SK-N-DZ (cell line): ENCODE results near the gene MAP2K7.
"Not testable (repeated sequence)": the region's sequence is repeated elsewhere in the genome, so short reads cannot be mapped to it uniquely, and the experiment has no call there.

Experiments
- DNase-seq: peaks from one replicate; pipeline ENCODE4 v3.0.0-alpha.2; 2015; ENCODE audit warnings: low spot score

Gene MAP2K7

DNA sequence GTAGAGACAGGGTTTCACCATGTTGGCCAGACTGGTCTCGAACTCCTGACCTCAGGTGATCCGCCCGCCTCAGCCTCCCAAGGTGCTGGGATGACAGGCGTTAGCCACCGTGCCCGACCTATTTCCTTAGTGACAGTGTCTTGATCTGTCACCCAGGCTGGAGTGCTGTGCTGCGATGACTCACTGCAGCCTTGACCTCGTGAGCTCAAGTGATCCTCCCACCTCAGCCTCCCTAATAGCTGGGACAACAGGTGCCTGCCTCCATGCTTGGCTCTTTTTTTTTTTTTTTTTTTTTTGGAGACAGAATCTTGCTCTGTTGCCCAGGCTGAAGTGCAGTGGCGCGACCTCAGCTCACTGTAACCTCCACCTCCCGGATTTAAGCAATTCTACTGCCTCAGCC is 26.4 kb downstream of the MAP2K7 start:
- not testable (repeated sequence) for DNase-seq

DNA sequence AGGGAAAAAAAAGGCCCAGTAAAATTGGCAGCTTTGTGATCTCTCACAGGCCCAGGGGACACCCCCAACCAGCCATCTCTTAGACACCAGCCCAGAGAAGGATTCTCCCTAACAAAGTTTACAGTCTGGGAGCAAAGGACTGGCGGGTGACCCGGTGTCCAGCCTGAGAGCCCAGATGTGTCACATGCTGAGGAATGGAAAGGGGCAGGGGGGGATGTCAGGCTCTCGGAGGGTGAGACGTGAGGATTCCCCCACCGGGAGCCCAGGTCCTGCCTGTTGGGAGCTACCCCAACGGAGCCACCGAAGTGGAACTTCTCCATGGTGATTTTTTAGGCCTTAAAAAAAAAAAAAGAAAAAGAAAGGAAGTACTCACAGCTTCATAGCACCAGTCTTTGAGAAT is 27.1 kb downstream of the MAP2K7 start:
- DNase-seq: no peak

DNA sequence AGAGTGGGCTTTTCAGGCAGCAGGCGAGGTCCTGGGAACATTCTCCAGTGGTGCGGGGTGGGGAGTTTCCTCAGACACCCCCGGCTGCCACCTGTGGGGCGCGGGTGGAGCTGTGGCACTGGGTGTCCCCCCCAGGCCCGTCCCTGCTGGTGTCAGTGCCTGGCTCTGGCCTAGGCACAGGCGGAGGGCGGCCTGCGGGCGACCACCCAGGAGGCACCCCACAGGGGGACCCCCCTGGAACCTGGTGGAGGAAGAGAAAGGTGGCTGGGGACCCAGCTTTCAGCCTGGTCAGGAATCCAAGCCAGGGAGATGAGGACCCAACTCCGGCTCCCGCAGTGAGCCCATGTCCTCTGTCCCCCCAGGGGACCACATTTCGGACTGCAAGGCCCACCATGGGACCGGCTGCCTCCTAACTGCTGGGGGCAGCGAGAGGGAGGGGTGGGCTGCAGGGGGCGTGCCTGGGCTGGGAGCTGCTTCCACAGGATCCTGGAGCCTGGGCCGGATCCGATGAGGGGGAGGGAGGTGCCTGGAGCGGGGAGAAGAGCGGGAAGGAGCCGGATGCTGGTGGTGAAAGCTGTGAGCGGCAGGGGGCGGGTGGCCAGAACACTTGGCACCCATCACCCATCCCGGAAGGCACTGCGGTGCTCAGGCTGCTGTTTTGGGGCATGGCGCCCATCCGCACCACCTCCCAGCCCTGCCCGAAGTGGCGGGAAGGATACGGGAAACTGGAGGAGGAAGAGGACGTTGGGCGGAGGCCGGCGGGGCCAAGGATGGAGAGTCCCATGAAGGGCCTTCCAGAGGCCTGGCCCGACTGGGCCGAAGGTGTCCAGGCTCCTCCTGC is 27.8 kb downstream of the MAP2K7 start:
- no peak for DNase-seq

DNA sequence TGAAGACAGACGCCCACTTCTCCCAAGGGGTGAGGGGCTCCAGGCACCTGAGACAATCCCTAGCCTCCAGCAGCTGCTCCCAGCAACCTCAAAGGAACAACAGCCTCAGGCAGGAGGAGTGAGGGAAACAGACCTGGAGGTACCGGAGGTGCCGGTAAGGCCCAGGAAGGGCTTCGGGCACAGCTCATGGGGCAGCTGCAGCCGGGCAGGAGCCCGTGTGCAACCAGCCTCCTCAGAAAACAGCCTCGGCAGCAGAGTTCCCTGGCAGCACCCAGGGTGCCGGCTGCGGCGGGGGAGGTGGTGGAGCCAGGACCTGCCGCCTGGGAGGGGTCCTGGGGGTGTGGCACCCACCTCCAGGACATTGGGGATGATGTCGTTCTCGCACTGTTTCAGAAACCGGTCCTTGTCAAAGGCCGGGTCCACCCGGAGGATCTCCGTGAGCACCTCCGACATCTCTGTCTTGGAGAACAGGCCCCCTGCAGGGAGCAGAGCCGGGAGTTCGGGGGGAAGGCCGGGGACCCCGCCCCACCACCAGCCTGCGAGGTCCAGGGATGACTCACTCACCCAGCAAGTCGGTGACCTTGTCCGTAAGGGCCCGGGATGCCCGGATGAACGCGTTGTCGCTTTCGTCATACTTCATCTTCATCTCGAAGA is 28.7 kb downstream of the MAP2K7 start:
- no peak for DNase-seq

DNA sequence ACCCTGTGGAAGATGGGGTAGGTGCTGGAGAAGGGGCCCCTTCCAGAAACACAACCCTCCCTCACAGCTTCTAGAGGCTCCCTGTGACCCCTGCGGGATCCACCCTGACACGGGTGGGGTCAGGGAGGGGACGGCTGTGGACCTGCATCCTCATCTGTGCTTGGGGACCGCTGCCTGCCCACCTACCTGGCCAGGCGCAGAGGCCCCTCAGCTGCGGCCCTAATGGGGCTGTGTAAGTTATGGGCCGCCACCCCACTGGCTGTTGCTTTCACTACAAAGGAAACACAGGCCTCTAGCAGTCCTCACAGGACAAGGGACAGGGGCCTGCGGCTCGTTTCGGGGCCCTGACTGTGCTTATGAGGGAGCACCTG is 29.2 kb downstream of the MAP2K7 start:
- DNase-seq: no peak

DNA sequence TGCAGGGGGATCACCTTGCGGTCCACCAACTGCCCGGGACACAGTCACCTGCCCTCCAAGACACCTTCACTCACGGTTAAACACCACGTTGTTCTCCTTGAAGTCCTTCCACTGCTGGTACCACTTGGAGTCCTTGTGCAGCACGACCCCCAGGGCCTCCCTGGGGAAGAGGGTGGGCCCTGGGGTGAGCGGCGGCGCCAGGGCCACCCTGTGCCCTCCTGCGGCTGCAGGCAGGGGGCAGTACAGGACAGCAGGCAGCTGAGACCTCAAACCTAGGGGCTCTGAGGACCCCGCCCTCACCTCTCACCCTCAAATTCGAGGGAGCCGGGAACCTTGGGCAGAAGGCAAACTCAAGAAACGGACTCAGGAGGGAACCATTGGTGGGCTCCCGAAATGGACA is 29.7 kb downstream of the MAP2K7 start:
- no peak for DNase-seq

DNA sequence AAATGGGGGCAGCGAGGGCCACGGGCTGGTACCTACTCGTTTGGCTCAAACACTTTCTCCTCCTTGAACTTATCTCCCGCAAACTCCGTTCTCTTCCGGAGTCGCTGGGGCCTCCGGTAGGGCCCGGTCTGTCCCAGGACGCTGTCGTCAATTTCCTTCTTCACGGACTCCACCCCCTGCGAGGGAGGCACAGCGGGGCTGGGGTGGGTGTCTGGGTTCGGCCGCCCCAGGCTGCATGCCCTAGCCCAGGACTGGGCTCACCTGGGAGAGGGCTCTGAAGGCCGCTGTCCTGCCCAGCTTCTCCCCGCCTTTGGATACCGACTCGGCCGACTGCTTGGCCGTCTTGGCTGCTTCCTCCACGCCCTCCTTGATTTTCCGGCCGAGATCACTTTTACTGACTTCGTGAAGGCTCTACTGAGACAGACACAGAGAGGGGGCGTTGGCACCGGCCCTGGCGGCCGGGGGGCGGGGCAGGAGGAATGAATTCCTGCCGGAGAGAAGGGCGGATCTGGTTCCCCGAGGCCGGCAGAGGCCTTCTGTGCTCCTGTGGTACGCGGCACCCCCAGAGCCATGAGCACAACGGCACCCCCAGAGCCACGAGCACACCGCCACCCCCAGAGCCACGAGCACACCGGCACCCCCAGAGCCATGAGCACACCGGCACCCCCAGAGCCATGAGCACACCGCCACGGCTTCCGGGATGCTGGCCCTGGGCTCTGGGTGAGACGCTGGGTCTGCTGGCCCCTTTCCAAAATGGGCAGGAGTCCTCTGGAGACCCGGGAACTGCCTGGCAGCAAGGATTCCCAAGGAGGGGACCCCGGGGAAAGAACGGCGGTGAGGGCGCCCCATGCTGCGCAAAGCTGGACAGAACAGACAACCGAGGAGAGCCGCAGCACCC is 30.4 kb downstream of the MAP2K7 start:
- DNase-seq: no peak

DNA sequence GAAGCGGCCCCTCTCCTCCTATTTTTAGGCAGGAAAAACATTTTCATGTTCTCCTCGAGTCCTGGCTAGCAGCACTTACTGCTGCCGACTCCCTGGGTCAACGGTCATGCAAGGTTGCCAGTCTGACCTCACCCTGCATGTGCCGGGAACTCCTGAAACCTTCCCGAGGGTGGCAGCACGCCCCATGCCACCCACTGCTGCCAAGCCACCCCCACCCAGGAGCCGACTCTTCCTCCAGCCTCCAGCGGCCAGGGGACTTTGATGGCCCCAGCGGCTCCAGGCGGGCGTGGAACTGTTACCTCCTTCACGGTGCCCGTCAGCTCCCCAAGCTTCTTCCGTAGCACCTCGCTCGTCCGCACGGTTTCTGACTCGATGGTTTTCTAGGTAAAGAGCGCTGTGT is 31.1 kb downstream of the MAP2K7 start:
- DNase-seq: no peak

DNA sequence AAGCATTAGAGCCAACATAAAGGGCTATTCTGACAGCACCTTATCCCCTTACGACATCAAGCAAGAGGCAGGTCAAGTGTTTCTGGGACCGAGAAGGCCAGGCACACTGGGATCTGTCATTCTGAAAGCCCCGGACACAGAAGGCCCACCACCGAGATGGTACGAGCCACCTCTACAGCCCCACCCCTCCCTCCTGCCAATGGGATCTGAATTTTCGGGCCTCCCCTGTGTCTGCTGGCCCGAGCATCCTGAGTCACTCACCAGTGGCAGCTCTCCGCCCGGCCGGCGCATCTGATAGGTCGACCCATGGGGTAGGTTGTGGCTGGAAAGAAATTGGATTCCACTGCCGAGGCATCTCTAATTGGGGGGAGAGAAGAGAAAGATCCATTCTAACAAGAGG is 37.2 kb downstream of the MAP2K7 start:
- no peak for DNase-seq

DNA sequence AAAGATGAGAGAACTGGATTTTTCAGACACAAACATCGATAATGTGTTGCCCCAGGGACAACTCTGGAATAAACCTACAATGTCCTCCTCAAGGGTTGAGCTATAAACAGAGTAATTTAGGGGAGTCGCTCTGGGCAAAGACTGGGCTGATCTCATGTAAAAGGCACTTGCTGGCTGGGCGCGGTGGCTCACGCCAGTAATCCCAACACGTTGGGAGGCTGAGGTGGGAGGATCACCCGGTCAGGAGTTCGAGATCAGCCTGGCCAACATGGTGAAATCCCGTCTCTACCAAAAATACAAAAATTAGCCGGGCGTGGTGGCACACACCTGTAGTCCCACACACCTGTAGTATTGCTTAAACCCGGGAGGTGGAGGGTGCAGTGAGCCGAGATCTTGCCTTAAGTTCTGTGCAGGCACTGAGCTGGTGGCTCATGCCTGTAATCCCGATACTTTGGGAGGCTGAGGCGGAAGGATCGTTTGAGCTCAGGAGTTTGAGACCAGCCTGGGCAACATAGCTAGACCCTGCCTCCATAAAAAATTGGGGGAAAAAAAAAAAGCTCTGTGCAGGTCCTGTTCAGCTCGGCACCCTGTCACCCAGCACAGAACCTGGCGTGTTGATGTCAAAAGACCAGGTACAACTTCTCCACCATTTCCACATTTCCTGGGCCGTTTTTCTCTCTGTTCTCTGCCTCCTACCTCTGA is 38.4 kb downstream of the MAP2K7 start:
- DNase-seq: no peak

DNA sequence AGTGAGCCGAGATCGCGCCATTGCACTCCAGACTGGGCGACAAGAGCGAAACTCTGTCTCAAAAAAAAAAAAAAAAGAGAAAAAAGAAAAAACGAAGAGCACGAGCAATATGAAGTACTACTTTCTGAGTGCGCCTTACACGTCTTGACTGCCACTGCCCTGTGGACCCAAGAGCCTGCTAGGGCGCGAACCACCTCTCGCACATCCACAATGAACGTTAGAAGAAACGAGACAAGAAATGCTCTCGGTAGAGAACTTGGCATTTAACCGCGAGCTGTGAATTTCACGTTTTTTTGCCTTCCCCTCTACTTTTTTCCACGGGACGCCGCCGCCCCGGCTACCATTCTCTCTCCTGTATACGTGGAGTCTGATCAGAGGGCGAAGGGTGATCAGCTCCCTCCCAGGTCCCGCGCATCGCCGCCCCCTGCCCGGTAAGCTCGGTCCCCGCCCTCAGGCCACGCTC is 39.3 kb downstream of the MAP2K7 start:
- DNase-seq: no peak

DNA sequence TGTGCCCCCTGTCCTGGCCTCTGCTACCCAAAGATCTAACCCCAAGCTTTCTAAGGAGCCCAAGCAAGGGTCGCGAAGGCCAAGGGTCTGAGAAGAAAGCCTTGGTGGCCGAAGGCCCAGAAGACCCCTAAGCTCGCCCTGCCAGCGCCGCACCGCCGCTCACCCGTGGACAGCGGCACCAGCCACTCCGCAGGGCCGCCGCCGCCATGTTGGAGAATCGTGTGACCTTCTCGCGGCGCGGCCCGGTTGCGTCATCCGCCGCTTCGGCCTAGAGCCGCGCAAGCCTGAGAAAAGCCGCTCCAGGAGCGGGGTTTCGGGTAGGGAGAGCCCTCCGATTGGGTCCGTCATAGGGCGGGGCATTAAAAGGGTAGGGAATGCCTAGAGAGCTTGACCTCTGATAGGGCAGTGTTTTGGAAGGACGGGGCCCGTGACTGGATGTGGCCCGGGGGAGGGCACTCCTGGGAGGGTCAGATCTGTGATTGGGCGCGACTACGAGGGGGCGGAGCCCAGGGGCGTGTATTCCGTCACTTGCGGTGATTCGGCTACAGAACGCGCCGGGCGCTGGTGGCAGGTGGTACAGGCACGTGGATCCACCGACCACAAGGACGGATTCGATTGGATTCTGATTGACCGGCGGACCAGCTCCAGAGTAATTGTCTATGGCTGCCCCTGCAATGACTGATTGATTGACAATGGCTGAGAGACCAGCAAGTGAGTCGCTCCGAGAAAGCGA is 39.9 kb downstream of the MAP2K7 start, which contains the start of gene TIMM44:
Gene TIMM44 (minus strand): TSS at position 223 of the 733 bp plus-strand sequence. CDS start 15 bp downstream, at position 208.
- DNase-seq: peak; percentile 99

DNA sequence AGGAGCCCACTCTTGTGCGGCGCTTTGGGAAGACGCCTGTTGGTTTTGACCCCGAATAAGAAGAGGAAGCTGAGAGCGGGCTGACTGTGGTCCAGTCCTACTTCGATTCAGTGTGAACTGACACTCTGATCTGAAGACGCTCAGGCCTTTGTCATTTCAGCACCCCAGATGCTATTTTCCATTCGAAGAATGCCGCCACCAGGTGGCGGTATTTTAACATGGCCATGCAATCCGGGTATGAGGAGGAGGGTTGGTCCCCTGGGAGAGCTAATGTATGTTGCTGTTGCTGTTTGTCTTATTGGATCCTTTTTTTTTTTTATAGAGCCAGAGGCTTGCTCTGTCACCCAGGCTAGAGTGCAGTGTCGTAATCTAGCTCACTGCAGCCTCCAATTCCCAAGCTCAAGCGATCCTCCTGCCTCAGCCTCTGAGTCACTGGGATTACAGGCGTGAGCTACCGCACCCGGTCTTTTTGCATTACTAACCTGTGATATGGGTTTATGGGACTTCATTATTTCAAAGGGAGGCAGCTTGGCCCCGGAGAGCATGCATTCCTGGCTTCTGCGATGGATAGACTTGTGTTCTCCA is 40.6 kb downstream of the MAP2K7 start:
- peak; percentile 95 for DNase-seq

DNA sequence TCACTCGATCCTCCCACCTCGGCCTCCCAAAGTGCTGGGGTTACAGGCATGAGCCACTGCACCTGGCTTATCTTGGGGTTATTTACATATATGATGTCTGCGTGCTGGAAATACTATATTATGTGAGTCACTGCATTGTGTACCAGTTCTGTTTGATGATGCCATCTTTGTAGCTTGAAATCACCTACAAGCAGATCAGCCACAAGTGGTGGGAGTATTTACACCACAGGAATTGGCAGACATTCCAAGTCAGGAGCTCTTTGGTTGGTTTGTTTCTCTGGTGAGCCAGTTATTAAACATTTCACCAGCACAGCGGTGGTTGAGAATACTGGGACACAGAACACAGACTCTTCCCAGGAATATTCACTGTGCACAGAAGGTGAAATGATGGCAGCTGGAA is 44.3 kb downstream of the MAP2K7 start:
- DNase-seq: no peak

DNA sequence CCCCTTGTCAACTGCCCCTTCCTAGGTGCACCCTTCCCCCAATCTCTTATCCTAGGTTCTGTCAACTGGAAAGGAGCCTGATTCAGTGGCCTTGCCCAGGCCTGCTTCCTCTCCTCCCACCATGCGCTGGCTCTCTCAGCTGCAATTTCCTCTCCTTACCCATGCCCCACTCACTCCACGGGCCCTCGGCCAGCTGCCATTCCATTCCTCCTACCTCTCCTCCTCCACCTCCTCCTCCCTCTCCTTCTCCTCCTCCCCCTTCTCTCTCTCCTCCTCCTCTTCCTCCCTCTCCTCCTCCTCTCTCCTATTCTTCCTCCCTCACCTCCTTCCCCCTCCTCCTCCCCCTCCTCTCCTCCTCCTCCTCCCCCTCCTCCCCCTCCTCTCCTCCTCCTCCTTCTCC is 49.4 kb downstream of the MAP2K7 start:
- no peak for DNase-seq

DNA sequence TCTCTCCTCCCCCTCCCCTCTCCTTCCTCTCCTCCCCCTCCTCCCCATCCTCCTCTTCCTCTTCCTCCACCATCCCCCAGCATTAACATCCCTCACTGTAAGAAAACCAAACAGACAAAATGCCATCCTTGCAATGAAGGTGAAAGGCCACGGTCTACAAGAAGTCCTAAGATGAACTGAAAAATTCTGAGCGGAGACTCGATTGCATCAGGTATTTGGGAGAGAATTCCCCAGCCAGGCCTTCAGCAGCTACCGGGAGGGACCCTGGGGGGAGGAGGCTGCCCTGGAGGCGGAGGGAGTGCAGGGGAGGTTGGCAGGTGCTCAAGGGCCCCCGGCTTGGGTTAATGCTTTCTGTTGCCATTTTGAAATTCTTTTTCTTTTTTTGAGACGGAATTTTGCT is 49.9 kb downstream of the MAP2K7 start:
- DNase-seq: no peak

DNA sequence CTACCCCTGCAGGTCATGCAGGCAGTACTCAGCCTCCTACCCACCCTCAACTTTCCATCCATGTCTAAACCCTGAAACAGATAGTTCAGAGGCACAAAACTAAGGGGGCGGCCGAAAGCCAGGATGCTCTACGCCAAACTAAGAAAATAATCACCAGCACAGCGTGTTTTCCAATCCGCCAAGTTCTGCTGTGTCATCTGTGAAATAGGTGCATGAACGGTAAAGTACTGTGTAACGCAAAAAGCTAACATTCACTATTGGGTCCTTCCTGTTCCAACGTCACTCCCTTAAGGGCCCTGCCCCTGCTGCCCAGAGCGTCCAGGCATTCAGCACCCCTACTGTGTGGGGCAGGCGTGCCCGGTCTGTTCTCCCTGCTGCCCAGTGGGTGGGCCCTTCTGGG is 52.0 kb downstream of the MAP2K7 start:
- no peak for DNase-seq

DNA sequence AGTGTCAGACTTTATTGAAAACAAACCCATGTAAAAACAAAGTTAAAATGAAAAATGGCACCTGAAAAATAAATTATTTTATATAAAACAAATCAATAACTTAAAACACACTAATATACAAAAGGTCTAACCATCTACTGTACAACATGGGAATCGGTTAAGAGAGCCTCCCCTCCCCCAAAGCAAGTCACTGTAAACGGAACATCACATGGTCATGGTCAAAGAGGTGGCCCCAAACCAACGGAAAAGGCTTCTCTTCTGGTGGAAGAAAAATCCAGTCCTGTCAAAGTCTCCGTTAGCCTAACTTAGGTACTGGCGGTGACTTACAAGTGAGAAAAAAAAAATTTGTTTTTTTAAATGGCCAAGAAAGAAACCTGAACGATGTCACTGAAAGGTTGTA is 55.5 kb downstream of the MAP2K7 start:
- DNase-seq: no peak

DNA sequence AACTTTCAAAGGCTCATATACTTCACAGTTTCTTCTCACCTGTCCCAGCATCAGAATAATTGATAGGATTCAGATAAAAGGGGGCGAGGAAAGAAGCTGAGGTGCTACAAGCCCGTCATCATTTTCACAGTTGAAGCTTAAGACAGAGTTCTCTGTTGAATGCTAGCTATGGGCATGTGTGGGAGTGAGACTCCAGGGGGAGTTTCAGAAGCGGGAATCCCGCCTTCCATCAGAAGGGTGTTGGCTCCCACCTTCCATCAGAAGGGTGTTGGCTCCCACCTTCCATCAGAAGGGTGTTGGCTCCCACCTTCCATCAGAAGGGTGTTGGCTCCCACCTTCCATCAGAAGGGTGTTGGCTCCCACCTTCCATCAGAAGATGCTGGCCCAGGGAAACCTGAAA is 57.4 kb downstream of the MAP2K7 start:
- DNase-seq: not testable (repeated sequence)

DNA sequence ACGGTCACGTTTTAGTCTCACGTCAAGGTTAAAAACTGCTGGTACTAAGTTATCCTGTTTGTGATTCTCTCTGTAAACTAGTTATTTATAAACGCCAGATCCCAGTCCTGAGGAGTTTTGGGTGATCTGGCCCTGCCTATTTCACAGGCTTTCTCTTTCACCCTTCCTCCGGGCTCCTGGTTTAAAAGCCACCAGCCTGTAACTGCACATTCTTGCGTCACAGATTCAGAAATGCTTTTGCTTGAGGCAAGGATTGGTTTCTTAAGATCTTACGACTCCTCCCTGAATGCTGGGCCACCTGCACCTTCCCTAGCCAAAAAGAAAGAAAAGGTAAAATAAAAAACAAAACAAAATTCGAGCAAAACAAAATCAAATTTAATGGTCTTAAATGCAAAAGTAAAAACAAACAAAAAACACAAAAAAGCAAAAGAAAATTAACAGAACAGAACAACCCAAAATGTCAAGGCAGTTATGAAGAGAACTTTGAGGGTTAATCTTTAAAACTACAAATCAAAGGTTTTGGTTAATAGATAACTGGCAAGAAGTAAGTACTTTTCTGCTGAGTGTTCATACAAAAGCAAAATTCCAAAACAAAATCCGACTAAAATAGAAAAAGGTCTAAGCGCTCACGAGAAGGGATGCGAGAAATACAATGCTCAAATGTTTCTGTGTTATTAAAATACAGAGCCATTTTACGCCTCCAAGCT is 58.4 kb downstream of the MAP2K7 start:
- no peak for DNase-seq
